ENCODE data around the gene NFATC1.

DNA sequence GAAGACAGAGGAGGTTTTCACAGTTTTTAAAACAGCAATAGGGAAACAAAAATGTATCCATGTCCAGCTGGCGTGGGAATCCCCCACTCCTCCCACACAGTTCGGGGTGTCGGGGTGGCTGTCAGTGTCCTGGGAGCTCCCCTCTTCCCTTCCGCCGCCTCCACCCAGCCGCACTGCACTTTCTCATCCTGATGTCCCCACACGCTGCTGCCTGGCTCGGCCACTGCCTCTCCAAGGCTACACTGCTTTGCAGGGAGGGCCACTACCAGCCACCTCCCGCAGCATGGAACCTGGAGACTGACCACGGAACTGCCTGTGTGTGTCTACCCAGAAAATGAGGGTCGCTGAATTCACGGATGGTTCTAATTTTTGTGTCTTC lies 145.2 kb downstream of the NFATC1 start:
- TF ChIP-seq POLR2AphosphoS5 (IDR thresholded peaks at IDR 0.05; ENCODE audit: low read depth, low read length) (no peak), SIN3A (IDR thresholded peaks at IDR 0.05; ENCODE audit: borderline replicate concordance, insufficient read depth, low read length) (no peak)
- TF ChIP-seq, protein P1, sequence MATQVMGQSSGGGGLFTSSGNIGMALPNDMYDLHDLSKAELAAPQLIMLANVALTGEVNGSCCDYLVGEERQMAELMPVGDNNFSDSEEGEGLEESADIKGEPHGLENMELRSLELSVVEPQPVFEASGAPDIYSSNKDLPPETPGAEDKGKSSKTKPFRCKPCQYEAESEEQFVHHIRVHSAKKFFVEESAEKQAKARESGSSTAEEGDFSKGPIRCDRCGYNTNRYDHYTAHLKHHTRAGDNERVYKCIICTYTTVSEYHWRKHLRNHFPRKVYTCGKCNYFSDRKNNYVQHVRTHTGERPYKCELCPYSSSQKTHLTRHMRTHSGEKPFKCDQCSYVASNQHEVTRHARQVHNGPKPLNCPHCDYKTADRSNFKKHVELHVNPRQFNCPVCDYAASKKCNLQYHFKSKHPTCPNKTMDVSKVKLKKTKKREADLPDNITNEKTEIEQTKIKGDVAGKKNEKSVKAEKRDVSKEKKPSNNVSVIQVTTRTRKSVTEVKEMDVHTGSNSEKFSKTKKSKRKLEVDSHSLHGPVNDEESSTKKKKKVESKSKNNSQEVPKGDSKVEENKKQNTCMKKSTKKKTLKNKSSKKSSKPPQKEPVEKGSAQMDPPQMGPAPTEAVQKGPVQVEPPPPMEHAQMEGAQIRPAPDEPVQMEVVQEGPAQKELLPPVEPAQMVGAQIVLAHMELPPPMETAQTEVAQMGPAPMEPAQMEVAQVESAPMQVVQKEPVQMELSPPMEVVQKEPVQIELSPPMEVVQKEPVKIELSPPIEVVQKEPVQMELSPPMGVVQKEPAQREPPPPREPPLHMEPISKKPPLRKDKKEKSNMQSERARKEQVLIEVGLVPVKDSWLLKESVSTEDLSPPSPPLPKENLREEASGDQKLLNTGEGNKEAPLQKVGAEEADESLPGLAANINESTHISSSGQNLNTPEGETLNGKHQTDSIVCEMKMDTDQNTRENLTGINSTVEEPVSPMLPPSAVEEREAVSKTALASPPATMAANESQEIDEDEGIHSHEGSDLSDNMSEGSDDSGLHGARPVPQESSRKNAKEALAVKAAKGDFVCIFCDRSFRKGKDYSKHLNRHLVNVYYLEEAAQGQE (IDR thresholded peaks at IDR 0.05; ENCODE audit: insufficient read depth in 1 of 2, low read depth in 2 of 2, low read length in 2 of 2): no peak
